ENCODE results near the gene C1orf159.

Gene C1orf159

DNA sequence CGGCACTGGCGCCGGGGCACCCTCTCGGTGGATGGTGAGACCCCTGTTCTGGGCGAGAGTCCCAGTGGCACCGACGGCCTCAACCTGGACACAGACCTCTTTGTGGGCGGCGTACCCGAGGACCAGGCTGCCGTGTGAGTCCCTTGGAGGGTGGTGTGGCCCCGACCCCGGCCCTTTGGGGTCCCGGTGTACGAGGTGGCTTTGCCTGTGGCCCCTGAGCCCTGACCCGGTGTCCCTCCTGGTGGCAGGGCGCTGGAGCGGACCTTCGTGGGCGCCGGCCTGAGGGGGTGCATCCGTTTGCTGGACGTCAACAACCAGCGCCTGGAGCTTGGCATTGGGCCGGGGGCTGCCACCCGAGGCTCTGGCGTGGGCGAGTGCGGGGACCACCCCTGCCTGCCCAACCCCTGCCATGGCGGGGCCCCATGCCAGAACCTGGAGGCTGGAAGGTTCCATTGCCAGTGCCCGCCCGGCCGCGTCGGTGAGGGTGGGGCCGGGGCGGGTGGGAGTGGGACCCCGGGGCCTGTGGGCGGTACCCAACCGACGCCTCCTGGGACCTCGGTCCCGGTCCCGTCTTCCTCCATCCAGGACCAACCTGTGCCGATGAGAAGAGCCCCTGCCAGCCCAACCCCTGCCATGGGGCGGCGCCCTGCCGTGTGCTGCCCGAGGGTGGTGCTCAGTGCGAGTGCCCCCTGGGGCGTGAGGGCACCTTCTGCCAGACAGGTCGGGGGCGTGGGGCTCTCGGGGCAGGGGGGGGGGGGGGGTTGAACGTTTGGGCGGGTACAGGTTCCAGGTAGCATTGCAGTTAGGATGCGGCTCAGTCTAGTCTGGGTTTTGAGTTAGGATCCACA is 66.3 kb downstream of the C1orf159 start:
- no peak for FAIRE-seq

DNA sequence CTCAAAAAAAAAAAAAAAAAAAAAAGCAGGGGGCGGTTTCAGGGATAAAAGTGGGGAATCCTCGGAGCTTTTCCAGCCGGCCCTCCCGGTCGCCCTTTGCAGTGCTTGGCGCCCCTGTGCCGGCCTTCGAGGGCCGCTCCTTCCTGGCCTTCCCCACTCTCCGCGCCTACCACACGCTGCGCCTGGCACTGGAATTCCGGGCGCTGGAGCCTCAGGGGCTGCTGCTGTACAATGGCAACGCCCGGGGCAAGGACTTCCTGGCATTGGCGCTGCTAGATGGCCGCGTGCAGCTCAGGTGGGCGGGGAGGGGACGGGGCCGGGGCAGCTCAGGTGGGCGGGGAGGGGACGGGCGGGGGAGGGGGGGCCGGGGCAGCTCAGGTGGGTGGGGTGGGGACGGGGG is 67.1 kb downstream of the C1orf159 start:
- no peak for FAIRE-seq

DNA sequence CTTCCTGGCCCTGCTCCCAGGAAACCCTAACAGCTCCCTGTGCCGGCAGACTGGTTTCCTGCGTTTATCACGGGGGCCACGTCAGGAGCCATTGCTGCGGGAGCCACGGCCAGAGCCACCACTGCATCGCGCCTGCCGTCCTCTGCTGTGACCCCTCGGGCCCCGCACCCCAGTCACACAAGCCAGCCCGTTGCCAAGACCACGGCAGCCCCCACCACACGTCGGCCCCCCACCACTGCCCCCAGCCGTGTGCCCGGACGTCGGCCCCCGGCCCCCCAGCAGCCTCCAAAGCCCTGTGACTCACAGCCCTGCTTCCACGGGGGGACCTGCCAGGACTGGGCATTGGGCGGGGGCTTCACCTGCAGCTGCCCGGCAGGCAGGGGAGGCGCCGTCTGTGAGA is 67.9 kb downstream of the C1orf159 start:
- no peak for FAIRE-seq

DNA sequence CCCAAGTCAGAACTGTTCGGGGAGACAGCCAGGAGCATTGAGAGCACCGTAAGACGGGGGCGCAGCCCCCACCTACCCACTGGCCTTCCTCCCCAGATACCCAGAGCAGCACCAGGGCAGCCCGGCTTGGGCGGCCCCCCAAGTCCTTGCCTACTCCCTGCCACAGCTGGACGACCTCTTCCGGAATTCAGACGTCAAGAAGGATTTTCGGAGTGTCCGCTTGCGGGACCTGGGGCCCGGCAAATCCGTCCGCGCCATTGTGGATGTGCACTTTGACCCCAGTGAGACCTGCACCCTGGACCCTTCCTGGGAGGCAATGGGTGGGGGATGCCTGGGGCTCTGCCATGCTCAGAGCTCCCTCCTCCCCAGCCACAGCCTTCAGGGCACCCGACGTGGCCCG is 68.5 kb downstream of the C1orf159 start:
- no peak for FAIRE-seq

DNA sequence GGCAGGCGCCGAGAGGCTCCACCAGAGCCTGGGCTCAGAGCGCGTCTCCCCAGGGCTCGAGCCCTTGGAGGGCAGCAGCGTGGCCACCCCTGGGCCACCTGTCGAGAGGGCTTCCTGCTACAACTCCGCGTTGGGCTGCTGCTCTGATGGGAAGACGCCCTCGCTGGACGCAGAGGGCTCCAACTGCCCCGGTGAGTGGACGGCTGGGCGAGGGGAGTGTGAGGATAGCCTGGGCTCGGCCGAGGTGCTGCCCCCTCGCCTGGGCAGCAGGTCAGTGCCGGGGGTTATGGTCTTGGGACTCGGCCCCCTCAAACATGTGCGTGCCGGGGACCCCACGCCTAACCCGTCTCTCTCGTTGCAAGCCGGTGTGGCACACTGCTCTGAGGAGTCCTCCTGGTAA is 69.1 kb downstream of the C1orf159 start:
- FAIRE-seq, result no peak

DNA sequence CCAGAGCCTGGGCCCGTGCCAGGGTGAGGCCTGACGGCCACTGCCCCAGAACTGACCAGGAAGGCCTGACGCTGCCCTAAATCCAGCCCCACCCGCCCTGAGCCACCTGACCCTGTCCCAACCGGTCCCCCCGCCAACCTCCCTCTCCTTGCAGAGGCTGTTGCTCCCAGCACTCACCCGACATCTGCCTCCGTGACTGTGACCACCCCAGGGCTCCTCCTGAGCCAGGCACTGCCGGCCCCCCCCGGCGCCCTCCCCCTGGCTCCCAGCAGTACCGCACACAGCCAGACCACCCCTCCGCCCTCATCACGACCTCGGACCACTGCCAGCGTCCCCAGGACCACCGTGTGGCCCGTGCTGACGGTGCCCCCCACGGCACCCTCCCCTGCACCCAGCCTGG is 69.6 kb downstream of the C1orf159 start:
- no peak for FAIRE-seq

DNA sequence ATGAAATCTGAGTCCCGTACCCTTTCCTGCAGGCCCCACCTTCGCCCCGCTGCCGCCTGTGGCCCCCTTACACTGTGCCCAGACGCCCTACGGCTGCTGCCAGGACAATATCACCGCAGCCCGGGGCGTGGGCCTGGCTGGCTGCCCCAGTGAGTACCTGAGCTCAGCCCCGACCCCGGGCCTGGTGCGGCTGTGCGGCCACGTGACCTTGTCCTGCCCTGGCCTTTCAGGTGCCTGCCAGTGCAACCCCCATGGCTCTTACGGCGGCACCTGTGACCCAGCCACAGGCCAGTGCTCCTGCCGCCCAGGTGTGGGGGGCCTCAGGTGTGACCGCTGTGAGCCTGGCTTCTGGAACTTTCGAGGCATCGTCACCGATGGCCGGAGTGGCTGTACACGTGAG is 70.8 kb downstream of the C1orf159 start:
- no peak for FAIRE-seq

DNA sequence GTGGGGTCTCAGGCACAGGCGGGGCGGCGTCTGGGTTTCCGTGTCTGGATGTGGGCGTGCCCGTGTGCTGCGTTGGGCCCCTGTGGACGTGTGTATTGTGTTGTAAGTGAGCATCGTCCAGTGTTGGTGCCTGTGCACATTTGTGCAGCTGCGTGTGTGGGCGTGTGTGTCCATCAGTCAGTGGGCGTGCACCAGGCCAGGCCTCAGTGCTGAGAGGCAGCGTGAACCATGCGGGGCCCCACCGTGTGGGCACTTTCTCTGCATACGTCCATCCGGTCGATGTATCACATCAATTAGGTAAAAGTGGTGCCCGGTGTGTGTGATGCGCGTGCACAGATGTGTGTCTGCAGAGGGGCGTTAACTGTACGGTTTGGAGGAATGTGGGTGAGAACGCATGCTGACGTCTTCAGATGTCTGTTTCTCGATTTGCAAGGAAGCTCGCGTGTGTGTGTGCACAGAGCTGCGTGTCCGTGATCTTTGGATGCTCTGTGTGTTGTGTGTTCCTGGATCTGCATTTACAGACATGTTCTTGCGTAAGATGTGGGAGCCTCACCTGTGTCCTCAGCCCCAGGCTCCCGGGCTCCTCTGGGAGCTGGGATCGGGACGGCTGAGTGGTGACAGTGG is 71.3 kb downstream of the C1orf159 start:
- FAIRE-seq, result no peak

DNA sequence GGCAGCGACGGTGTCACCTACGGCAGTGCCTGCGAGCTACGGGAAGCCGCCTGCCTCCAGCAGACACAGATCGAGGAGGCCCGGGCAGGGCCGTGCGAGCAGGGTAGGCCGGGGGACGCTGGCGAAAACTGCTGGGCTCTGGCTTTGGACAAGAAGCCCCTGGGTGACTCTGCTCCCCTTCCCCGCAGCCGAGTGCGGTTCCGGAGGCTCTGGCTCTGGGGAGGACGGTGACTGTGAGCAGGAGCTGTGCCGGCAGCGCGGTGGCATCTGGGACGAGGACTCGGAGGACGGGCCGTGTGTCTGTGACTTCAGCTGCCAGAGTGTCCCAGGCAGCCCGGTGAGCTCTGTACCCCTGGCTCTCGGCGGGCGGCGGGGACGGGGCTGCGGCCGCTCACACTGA is 72.0 kb downstream of the C1orf159 start:
- FAIRE-seq, result no peak

DNA sequence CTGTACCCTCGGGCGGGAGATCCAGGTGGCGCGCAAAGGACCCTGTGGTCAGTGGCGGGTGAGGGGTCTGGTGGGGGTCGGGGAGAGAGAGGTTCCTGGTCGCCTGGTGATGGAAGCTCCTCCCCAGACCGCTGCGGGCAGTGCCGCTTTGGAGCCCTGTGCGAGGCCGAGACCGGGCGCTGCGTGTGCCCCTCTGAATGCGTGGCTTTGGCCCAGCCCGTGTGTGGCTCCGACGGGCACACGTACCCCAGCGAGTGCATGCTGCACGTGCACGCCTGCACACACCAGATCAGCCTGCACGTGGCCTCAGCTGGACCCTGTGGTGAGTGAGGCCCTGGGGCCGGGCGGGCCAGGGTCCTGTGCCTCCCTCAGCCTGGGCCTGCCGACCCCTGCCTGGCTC is 72.5 kb downstream of the C1orf159 start:
- FAIRE-seq, result no peak

DNA sequence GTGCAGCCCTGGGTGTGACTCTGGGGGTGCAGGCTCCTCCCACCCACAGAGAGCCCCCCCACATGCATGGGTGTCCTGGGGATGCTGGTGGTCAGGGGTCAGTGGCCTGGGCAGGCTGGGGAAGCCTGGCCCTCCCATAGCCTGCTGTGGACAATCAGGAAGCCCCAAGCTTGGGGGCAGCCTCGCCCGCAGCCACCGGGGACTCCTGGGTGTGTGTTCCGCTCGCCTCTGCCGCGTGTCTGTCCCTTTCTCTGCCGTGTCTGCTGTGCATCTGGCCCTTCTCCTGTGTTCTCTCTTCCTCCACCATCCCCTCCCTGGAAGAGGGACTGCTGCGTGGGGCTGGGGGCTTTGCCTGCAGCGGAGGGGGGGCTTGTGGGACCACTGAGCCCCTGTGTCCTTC is 73.1 kb downstream of the C1orf159 start:
- no peak for FAIRE-seq

DNA sequence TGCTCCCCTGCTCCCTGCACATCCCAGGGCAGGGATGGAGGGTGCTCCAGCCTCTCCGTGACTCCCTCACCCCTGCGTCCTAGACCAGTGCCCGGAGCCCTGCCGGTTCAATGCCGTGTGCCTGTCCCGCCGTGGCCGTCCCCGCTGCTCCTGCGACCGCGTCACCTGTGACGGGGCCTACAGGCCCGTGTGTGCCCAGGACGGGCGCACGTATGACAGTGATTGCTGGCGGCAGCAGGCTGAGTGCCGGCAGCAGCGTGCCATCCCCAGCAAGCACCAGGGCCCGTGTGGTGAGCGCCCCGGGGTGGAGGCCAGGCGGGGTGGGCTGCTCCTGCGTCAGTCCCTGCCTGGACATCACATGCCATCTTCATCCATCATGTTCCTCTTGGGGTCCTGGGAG is 74.0 kb downstream of the C1orf159 start:
- no peak for FAIRE-seq

DNA sequence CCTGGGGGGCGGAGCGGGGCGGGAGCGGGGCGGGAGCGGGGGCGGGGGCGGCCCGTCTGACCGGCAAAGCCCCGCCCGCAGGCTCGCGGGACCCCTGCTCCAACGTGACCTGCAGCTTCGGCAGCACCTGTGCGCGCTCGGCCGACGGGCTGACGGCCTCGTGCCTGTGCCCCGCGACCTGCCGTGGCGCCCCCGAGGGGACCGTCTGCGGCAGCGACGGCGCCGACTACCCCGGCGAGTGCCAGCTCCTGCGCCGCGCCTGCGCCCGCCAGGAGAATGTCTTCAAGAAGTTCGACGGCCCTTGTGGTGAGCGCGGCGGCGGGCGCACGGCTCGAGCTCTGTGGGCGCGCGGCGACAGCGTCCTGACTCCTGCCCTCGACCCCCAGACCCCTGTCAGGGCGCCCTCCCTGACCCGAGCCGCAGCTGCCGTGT is 74.8 kb downstream of the C1orf159 start:
- FAIRE-seq, result no peak

DNA sequence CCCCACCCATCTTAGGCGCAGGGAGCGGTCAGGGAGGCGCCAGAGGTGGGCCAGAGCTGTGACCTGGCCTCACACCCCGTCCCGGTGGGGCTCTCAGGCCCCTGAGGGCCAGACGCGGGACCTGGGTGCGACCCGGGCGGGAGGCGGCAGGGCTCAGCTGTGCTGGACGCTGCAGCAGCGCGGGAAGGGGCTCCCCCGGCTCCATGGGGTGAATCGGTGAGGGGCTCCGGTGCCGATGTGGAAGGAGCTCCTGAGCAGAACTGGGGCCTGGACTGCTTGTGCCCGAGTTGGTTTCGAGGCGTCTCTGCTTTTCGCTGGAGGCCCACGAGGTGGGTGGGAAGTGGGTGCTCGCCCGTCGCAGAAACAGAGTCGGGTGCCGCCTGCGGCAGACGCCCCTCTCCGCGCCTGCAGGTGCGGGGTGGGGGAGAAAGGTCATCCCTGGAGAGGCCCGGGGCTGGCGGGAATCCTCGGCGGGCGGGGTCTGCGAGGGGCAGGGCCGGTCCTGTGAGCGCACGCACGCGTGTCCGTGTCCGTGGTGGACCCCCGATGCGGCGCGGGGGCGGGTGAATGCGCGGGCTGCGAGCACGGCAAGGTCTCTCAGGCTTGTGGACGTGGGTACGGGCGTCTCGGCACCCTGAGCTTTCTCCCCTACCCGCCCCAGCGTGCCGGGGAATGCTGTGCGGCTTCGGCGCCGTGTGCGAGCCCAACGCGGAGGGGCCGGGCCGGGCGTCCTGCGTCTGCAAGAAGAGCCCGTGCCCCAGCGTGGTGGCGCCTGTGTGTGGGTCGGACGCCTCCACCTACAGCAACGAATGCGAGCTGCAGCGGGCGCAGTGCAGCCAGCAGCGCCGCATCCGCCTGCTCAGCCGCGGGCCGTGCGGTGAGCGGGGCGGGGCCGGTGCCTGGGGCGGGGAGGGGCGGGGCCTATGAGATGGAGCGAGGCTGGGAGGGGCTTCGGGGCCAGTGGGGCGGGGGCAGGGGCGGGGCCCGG is 75.6 kb downstream of the C1orf159 start:
- FAIRE-seq, result no peak

DNA sequence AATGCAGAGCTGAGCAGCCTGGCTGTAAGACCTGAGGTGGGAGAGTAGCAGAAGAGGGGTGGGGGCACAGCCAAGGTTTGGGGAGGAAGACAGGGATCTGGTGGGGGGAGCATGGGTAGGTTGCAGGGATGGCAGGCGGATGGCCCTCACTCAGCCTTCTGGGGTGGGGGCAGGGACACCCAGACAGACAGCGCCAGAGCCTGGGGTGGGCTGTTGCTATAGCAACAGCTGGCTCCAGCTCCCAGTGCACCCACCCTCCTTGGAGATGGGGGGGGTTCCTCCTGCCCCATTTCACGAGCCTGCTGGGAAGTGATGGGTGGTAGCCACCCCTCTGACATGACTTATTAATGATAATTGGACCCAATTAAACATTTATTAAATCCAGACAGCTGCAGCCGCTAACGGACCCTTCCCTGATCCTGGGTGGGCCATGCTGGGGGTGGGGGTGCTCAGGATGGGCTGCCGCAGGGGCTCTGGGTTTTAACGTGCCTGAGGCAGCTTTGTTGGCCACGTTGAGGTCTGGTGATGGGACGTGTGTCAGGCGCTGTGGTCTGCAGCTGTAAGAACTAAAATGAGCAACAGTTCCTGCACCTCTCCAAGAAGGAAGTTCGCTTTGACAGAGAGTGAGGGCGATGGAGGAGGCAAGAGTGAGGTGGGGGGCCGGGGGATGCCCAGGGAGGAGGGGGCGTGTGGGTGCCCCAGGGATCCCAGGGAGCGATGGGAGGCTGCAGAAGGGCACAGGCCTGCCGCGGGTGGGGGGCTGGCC is 76.6 kb downstream of the C1orf159 start:
- FAIRE-seq, result no peak

DNA sequence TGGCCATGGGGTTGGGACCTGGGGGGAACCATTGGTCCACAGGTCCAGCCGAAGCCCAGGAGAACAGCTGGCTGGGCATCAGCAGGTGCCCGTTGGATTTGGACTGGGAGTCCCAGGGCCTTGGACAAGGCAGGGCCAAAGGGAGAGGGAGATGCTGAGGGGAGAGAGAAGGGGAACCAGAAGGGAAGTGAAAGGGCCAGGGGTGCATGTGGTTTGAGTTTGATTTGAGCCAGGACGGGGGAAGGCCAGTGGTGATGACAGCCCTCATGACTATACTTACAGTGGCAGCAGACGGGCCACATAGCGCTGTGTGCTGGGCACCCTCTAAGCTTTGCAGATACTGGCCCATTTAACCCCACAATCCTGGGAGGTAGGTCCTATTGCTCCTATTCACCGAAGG is 77.2 kb downstream of the C1orf159 start:
- no peak for FAIRE-seq

DNA sequence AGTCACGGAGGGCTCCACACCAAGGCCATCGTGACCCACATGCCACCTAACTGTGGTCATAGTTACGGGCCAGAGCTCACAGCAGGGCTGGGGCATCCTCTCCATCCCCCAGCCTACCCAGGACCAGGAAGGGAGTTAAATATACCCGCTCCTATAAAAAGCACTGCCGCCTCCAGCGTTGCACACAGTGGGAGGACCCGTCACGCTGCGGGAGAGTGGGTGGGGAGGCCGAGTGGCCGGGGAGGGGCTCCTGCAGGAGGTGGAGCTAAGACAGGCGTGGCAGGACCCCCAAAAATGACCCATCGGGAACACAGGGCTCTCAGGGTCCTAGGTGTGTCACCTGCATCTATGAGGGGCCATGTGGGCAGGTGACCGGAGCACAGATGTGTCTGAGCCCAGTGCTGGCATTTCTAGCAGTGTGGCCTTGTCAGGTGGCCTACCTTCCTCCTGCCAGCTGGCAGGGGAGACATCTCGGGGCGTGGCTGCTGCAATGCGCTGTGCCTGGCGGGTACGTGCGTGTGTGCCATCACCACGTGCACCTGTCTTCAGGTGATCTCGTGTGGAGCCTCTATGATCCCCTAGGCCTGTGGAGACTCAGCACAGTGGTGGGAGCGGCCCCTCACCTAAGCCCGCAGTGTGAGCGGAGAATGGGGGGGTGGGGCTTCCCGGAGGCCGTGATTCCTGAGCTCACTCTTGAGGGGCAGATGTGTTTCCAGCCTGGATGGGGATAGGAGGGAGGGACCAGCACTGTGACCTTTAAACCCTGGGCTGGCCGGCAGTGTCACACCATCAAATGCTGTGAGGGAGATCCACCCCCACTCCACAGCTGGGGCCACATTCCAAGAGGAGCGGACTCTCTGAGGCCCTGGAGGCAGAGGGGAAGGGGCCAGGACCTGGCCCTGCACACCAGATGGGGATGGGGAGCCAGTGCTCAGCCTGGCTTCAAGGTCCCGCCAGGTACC is 78.2 kb downstream of the C1orf159 start:
- FAIRE-seq, result no peak

DNA sequence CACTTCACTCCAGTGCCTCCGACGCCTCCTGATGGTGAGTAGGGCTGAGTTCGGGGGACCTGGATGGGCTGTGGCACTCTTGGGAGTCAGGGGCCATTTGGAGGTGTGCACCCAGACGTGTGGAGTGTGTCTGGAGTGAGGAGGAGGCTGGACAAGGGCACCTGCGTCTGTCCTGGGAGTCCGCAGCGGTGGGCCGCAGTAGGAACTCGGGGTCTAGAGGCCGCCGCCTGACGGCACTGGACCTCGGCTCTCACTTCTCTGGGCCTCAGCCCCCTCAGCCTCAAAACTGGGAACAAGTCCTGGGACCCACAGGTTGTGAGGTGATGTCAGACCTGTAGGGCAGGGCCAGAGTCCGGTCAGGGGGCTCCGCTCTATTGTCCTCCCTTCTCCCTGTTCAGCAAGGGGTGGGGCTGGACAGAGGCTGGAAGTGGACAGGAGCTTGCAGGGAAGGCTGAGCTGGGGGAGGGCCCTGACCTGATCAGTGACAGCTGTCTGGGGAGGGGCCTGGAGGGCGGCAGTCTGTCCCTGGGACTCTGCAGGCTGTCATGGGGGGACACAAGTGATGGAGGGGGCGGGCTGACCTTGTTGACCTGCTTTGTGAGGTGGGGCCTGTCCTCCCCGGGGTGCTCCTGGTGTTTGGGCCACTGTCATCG is 80.5 kb downstream of the C1orf159 start:
- FAIRE-seq, result no peak

DNA sequence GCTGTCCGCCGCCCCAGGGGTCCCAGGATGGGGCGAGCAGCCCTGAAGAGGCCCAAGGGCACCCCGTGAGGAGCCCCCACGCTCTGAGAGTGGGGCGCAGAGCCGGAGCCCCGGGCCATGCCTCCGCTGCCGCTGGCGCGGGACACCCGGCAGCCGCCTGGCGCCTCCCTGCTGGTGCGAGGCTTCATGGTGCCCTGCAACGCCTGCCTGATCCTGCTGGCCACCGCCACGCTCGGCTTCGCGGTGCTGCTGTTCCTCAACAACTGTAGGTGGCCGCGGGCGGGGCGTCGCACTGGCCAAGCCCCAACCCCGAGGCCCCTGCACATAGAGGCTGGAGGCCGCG is 81.5 kb downstream of the C1orf159 start:
- FAIRE-seq, result no peak

DNA sequence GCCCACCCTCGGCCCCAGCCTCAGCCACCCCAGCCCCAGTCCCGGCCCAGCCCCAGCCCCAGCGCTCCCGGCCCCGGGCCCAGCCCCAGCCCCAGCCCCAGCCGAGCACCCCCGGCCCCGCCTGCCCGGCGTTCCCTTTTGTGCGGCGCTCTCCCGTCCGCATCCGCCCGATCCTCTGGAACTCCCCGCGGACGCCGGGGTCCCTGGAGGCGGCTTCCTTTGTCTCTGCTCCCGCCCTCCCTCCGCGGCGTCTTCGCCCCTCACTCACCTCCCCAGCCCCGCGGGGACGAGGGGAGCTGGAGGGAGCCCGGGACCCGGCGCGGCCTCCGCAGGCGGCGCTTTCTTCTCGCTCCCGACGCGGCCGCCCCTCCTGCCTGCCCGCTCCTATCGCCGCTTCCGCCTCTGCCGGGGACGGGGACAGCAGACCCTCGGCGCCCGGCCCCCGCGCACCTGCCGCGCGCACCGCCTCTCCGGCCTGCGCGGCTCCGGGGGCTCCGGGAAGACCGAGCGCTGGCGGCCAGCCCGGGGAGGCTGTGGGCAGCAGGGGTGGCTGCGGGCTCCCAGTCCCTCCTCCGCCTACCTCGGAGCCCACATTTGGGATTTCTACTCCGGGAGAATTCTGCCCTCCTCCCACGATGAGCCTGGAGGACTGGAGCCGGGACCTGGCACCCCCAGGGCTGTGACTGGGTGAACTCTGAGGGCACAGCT is 82.0 kb downstream of the C1orf159 start:
- FAIRE-seq, result no peak

All from endometrium (tissue), 2 donors.